Prostate gland (tissue), 2 donors: ENCODE results near the gene TGFB2. TPM values are rescaled to one million over a fixed set of nuclear protein-coding genes. Genes with fewer than 3 reads are reported as not detected.

Source experiments
- DNase-seq: peaks from one replicate; pipeline ENCODE4 v3.0.0-alpha.2; 2019; ENCODE audit warnings: low spot score
- H3K27ac ChIP-seq, 2 donors: fragments of 200-600 bp; sonication (generic); 2 replicates each; pipeline ENCODE4 v1.5.1; 2017 to 2019
- H3K27me3 ChIP-seq: fragments of 200-600 bp; sonication (generic); replicated peaks from 2 replicates; pipeline ENCODE4 v1.5.1; 2019; ENCODE audit not compliant: insufficient read depth
- H3K36me3 ChIP-seq, 2 donors: fragments of 200-600 bp; sonication (generic); 1 replicate in 1 of 2; 2 replicates in 1 of 2; pipeline versions ENCODE4 v1.5.1 to v1.8.1; 2017 to 2019
- H3K4me1 ChIP-seq: fragments of 200-600 bp; sonication (generic); replicated peaks from 2 replicates; pipeline ENCODE4 v1.5.1; 2019
- H3K4me3 ChIP-seq, 2 donors: fragments of 200-600 bp; sonication (generic); 2 replicates each; pipeline ENCODE4 v1.5.1; 2017 to 2019
- H3K9me3 ChIP-seq: fragments of 200-600 bp; sonication (generic); 2 replicates; pipeline ENCODE4 v1.5.1; 2017
- CTCF ChIP-seq, 4 experiments: fragments of 200-600 bp in 2 of 4; fragments of 450-650 bp in 2 of 4; sonication (generic) in 2 of 4; IDR thresholded peaks; 1 replicate in 3 of 4; 2 replicates in 1 of 4; pipeline ENCODE4 v1.5.1; 2016 to 2019; ENCODE audit warnings: antibody characterized with exemption in 4 of 4, mild to moderate bottlenecking in 2 of 4, moderate library complexity in 2 of 4
- POLR2A ChIP-seq: fragments of 450-650 bp; IDR thresholded peaks from one replicate; pipeline ENCODE4 v1.6.1; 2016; ENCODE audit warnings: antibody characterized with exemption, mild to moderate bottlenecking
- POLR2AphosphoS5 ChIP-seq: sonication (generic); formaldehyde crosslinking; IDR thresholded peaks from one replicate; pipeline ENCODE4 v1.6.1; 2017; ENCODE audit warnings: antibody characterized with exemption
- WGBS: methylation state at CpG from one replicate; pipeline ENCODE4 v1.1.5; 2018; 5-methylcytosine and 5-hydroxymethylcytosine counted together
- intact Hi-C: fragments of 100-400 bp; cut with DNase I; formaldehyde crosslinking; loops from one replicate; pipeline ENCODE4 v1.14.2; 2022
- total RNA-seq, 2 donors: library from RNA; depleted of rRNA; stranded (reverse); fragments of >200 nt; gene quantifications; one replicate each; pipeline ENCODE4 v1.1.0, GENCODE V29; 2016

Gene TGFB2
- total RNA-seq, 2 donors from 2014 or later, result 7.8 to 9.6 TPM

- intact Hi-C loops, result loop anchor here (5.0 to 10.0 kb wide), 6 partner anchors 129 to 1037 kb away; no protein-coding TSS in a partner anchor
- Histone ChIP-seq H3K4me3 (peak overlapping the region; percentile 50 to 61), H3K36me3 (no peaks in the 10 kb centered on the region), H3K4me1 (no peaks in the 10 kb centered on the region), H3K9me3 (no peaks in the 10 kb centered on the region), H3K27ac (peak overlapping the region; percentile 85 to 86), H3K27me3 (no peaks in the 10 kb centered on the region)
- WGBS, result 4% methylated on average over 9 of the region's 9 CpGs
- TF ChIP-seq POLR2A (no peak), CTCF (IDR thresholded peaks at IDR 0.05) (no peak), POLR2AphosphoS5 (peak; percentile 30)
- no peak for DNase-seq
These were observed 2.8 kb downstream of the TGFB2 start for GRCh38 chr1:218347723-218348627.

- intact Hi-C loops, result loop anchor here (5.0 to 10.0 kb wide), 6 partner anchors 129 to 1036 kb away; no protein-coding TSS in a partner anchor
- Histone ChIP-seq H3K4me1 (no peaks in the 10 kb centered on the region), H3K36me3 (no peaks in the 10 kb centered on the region), H3K27me3 (no peaks in the 10 kb centered on the region), H3K4me3 (peak overlapping the region; percentile 8 to 61), H3K9me3 (no peaks in the 10 kb centered on the region), H3K27ac (peak overlapping the region; percentile 85 to 86)
- DNase-seq, result no peak
- TF ChIP-seq CTCF (IDR thresholded peaks at IDR 0.05) (no peak), POLR2A (no peak), POLR2AphosphoS5 (peak; percentile 3)
- WGBS, result 0% methylated on average over 3 of the region's 3 CpGs
These were observed 3.5 kb downstream of the TGFB2 start for GRCh38 chr1:218348628-218349071.

- WGBS, result 28% methylated on average over 5 of the region's 5 CpGs
- Histone ChIP-seq H3K4me3 (peak overlapping the region; percentile 8 to 61), H3K4me1 (no peaks in the 10 kb centered on the region), H3K27ac (peak overlapping the region; percentile 85 to 86), H3K36me3 (no peaks in the 10 kb centered on the region), H3K27me3 (no peaks in the 10 kb centered on the region), H3K9me3 (no peaks in the 10 kb centered on the region)
- no peak for DNase-seq
- intact Hi-C loops, result loop anchor here (5.0 to 10.0 kb wide), 7 partner anchors 128 to 1035 kb away; no protein-coding TSS in a partner anchor
- no peak for TF ChIP-seq POLR2A
- no peak for TF ChIP-seq POLR2AphosphoS5
- no peak for TF ChIP-seq CTCF (IDR thresholded peaks at IDR 0.05)
These were observed 4.4 kb downstream of the TGFB2 start for GRCh38 chr1:218349348-218350034.

GRCh38 chr1:218350035-218350525 is 4.9 kb downstream of the TGFB2 start:
- 30% methylated on average over 7 of the region's 7 CpGs for WGBS
- Histone ChIP-seq H3K9me3 (no peaks in the 10 kb centered on the region), H3K27ac (peak overlapping the region; percentile 7 to 86), H3K4me3 (peak overlapping the region; percentile 8 to 61), H3K27me3 (no peaks in the 10 kb centered on the region), H3K36me3 (no peaks in the 10 kb centered on the region), H3K4me1 (no peaks in the 10 kb centered on the region)
- no peak for TF ChIP-seq POLR2AphosphoS5
- TF ChIP-seq CTCF (IDR thresholded peaks at IDR 0.05), result no peak
- no peak for TF ChIP-seq POLR2A
- DNase-seq, result no peak
- intact Hi-C loops, result loop anchor here (10.0 kb wide), 1 partner anchor 535 kb away; no protein-coding TSS in a partner anchor
